ENCODE results near the gene HMGA1. TPM values are rescaled to one million over a fixed set of nuclear protein-coding genes. Genes with fewer than 3 reads are reported as not detected.
A peak's percentile ranks its signal among the peaks of the same experiment; 100 is the strongest.

The HMGA1 gene
- total RNA-seq, 4 donors from 2014 or later, result 93.3 to 127 (median 111) TPM

DNA sequence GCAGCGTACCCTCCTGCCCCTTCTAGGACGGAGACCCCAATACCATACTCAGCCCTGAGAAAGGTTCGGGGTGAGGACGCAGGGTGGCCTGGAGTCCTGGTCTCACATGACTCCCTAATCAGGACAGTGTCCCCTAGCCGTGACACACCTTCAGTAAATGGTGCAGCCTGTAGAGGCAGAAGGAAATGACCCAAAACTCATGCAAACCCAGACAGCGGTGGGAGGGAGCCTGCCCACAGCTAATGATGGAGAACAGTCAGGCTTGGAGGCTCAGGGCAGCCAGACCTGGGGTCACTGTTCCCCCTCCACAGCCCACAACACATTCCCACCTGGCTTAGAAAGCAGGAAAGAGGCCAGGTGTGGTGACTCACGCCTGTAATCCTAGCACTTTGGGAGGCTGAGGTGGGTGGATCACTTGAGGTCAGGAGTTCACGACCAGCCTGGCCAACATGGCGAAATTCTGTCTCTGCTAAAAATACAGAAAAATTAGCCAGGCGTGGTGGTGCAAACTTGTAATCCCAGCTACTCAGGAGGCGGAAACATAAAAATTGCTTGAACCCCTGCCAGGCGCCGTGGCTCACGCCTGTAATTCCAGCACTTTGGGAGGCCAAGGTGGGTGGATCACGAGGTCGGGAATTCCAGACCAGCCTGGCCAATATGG, 8.8 kb upstream of the HMGA1 start:
- peak overlapping the region; percentile 60 for H3K27ac ChIP-seq
- no peak overlapping the region for H3K4me3 ChIP-seq
- peaks cover 52% of the 10 kb centered on the region for H3K4me1 ChIP-seq
- H3K9me3 ChIP-seq, result no peaks in the 10 kb centered on the region
- DNase-seq (ENCODE audit: low spot score in 2 of 2), result peak in 1 of 2 donors; percentile 57
- no peaks in the 10 kb centered on the region for H3K27me3 ChIP-seq
- TF ChIP-seq CTCF (IDR thresholded peaks at IDR 0.05) (no peak), EP300 (IDR thresholded peaks at IDR 0.05) (no peak), POLR2AphosphoS5 (IDR thresholded peaks at IDR 0.05) (no peak)
- no peaks in the 10 kb centered on the region for H3K36me3 ChIP-seq
- WGBS, result 92% methylated on average over 16 of the region's 16 CpGs

- Histone ChIP-seq H3K27ac (no peak overlapping the region), H3K36me3 (no peaks in the 10 kb centered on the region), H3K4me3 (no peak overlapping the region), H3K4me1 (peaks cover 40% of the 10 kb centered on the region), H3K9me3 (no peaks in the 10 kb centered on the region), H3K27me3 (no peaks in the 10 kb centered on the region)
- WGBS, result 87% methylated on average over 8 of the region's 8 CpGs
- TF ChIP-seq CTCF (IDR thresholded peaks at IDR 0.05) (no peak), EP300 (IDR thresholded peaks at IDR 0.05) (no peak), POLR2AphosphoS5 (IDR thresholded peaks at IDR 0.05) (no peak), POLR2A (IDR thresholded peaks at IDR 0.05) (no peak)
- peak in 1 of 2 donors; percentile 15 for DNase-seq (ENCODE audit: low spot score in 2 of 2)
Observed at GRCh38 chr6:34229877-34230276, 6.8 kb upstream of the HMGA1 start.

GRCh38 chr6:34230653-34231371, 5.9 kb upstream of the HMGA1 start:
- Histone ChIP-seq H3K36me3 (no peaks in the 10 kb centered on the region), H3K9me3 (no peaks in the 10 kb centered on the region), H3K4me1 (peaks cover 40% of the 10 kb centered on the region), H3K27ac (peak overlapping the region; percentile 38), H3K4me3 (no peak overlapping the region), H3K27me3 (no peaks in the 10 kb centered on the region)
- no peak for TF ChIP-seq EP300 (IDR thresholded peaks at IDR 0.05)
- TF ChIP-seq CTCF (IDR thresholded peaks at IDR 0.05), result no peak
- TF ChIP-seq POLR2AphosphoS5 (IDR thresholded peaks at IDR 0.05), result no peak
- no peak for TF ChIP-seq POLR2A (IDR thresholded peaks at IDR 0.05)
- peak in 1 of 2 donors; percentile 50 for DNase-seq (ENCODE audit: low spot score in 2 of 2)
- 74% methylated on average over 5 of the region's 5 CpGs for WGBS

DNA sequence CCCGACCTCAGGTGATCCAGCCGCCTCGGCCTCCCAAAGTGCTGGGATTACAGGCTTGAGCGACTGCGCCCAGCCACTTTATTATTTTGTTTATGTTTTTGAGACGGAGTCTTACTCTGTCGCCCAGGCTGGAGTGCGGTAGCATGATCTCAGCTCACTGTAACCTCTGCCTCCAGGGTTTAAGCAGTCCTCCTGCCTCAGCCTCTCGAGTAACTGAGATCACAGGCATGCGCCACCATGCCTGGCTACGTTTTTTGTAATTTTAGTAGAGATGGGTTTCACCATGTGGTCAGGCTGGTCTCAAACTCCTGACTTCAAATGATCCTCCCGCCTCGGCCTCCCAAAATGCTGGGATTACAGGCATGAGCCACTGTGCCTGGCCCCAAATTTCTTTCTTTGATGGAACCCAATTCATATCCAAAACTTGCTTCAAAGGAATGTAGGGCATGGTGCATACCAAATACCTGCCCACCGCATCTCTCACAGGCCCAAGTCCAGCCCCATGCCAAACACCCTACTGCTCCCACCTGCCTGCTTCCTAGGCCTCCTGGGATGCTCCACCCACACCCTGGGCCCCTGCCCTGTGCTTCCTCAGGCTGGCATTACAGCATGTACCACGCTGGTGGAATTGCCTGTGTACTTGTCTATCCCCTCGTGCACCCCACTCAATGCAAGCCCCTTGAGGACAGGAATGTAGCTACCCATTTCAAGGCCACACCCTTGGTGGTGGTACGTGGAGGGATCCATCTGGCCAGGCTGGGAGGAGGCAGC, 4.9 kb upstream of the HMGA1 start:
- 97% methylated on average over 17 of the region's 17 CpGs for WGBS
- H3K27ac ChIP-seq, result no peak overlapping the region
- peak in 1 of 2 donors; percentile 58 for DNase-seq (ENCODE audit: low spot score in 2 of 2)

More for the DNA sequence above, 4.9 kb upstream of the HMGA1 start:
- H3K36me3 ChIP-seq, result no peaks in the 10 kb centered on the region
- H3K27me3 ChIP-seq, result no peaks in the 10 kb centered on the region
- TF ChIP-seq CTCF (IDR thresholded peaks at IDR 0.05), result no peak
- TF ChIP-seq POLR2A (IDR thresholded peaks at IDR 0.05), result no peak
- no peak for TF ChIP-seq EP300 (IDR thresholded peaks at IDR 0.05)
- TF ChIP-seq POLR2AphosphoS5 (IDR thresholded peaks at IDR 0.05), result no peak
- H3K9me3 ChIP-seq, result no peaks in the 10 kb centered on the region
- no peak overlapping the region for H3K4me3 ChIP-seq
- H3K4me1 ChIP-seq, result peaks cover 37% of the 10 kb centered on the region

Measured in suprapubic skin (tissue), 4 donors.